IPS DF 19.7 (cell line): ENCODE results near the gene ASIP.
"Not testable (repeated sequence)": the region's sequence is repeated elsewhere in the genome, so short reads cannot be mapped to it uniquely, and the experiment has no call there.

Experiments
- DNase-seq: peaks from one replicate; pipeline ENCODE4 v3.0.0-alpha.2; 2013; ENCODE audit warnings: low read depth, low spot score

ASIP gene

GRCh38 chr20:34240693-34241615 lies at the start of gene ASIP:
Gene ASIP, plus strand, starts transcription at chr20:34241423. Its CDS starts 18,952 bp downstream, at chr20:34260375.
- DNase-seq: no peak

GRCh38 chr20:34193051-34193450 lies 48.2 kb upstream of the ASIP start:
- no peak for DNase-seq

- DNase-seq: no peak
Observed at GRCh38 chr20:34199183-34199582, 42.0 kb upstream of the ASIP start.

- DNase-seq: no peak
Observed at GRCh38 chr20:34200023-34200422, 41.2 kb upstream of the ASIP start.

GRCh38 chr20:34201531-34201930 lies 39.7 kb upstream of the ASIP start:
- no peak for DNase-seq

- not testable (repeated sequence) for DNase-seq
Observed at GRCh38 chr20:34205172-34205880, 35.9 kb upstream of the ASIP start.

GRCh38 chr20:34209111-34209510 lies 32.1 kb upstream of the ASIP start:
- DNase-seq: no peak

- DNase-seq: no peak
Observed at GRCh38 chr20:34210271-34210670, 31.0 kb upstream of the ASIP start.

GRCh38 chr20:34211591-34211990 lies 29.6 kb upstream of the ASIP start:
- DNase-seq: no peak

- no peak for DNase-seq
Observed at GRCh38 chr20:34213213-34213612, 28.0 kb upstream of the ASIP start.

- peak; percentile 59 for DNase-seq
Observed at GRCh38 chr20:34215711-34216381, 25.4 kb upstream of the ASIP start.

GRCh38 chr20:34216382-34216742 lies 24.9 kb upstream of the ASIP start:
- DNase-seq: no peak

- DNase-seq: no peak
Observed at GRCh38 chr20:34220561-34220960, 20.7 kb upstream of the ASIP start.

GRCh38 chr20:34222208-34222607 lies 19.0 kb upstream of the ASIP start:
- DNase-seq: no peak

GRCh38 chr20:34224251-34224650 lies 17.0 kb upstream of the ASIP start:
- DNase-seq: not testable (repeated sequence)

- DNase-seq: no peak
Observed at GRCh38 chr20:34231634-34232033, 9.6 kb upstream of the ASIP start.

- no peak for DNase-seq
Observed at GRCh38 chr20:34232494-34233087, 8.6 kb upstream of the ASIP start.

GRCh38 chr20:34233687-34234086 lies 7.5 kb upstream of the ASIP start:
- no peak for DNase-seq

- no peak for DNase-seq
Observed at GRCh38 chr20:34235875-34236274, 5.3 kb upstream of the ASIP start.

GRCh38 chr20:34237942-34238341 lies 3.3 kb upstream of the ASIP start:
- no peak for DNase-seq

- DNase-seq: no peak
Observed at GRCh38 chr20:34240121-34240520, 1.1 kb upstream of the ASIP start.

- DNase-seq: not testable (repeated sequence)
Observed at GRCh38 chr20:34242015-34242414, 792 bp downstream of the ASIP start.
